Brain microvascular endothelial cell (primary cell): ENCODE results near the gene SMCO4.

Experiments used
- DNase-seq: peaks from one replicate; pipeline ENCODE4 v3.0.0-alpha.2; 2020
- H3K27ac ChIP-seq: fragments of 250-450 bp; sonication (Bioruptor Pico); 2 replicates; pipeline ENCODE4 v1.5.1; 2020; ENCODE audit warnings: mild to moderate bottlenecking, moderate library complexity
- H3K27me3 ChIP-seq: fragments of 250-450 bp; sonication (Bioruptor Pico); replicated peaks from 2 replicates; pipeline ENCODE4 v1.5.1; 2020; ENCODE audit warnings: mild to moderate bottlenecking
- H3K36me3 ChIP-seq: fragments of 250-450 bp; sonication (Bioruptor Pico); replicated peaks from 2 replicates; pipeline ENCODE4 v1.5.1; 2020; ENCODE audit warnings: mild to moderate bottlenecking
- H3K4me3 ChIP-seq: 2 replicates; pipeline ENCODE4 v1.5.1; 2011; ENCODE audit warnings: low read depth, mild to moderate bottlenecking, control low read depth, low read length, moderate library complexity
- CTCF ChIP-seq: IDR thresholded peaks from 2 replicates; pipeline ENCODE4 v1.5.1; 2011; ENCODE audit warnings: low read depth, mild to moderate bottlenecking, moderate library complexity, low read length, control low read depth, inconsistent platforms; ENCODE audit errors: missing control alignments
- in situ Hi-C: cut with HindIII; loops from 2 replicates; pipeline ENCODE4 v1.10.0; 2017; ENCODE audit warnings: low sequenced_read_pairs, low pct_ligation_motif_present

SMCO4 gene

GRCh38 chr11:93500759-93501158, 42.4 kb downstream of the SMCO4 start:
- TF ChIP-seq CTCF, result no peak
- no peaks in the 10 kb centered on the region for H3K27me3 ChIP-seq
- no peak for DNase-seq
- H3K27ac ChIP-seq, result no peak overlapping the region
- no peak overlapping the region for H3K4me3 ChIP-seq
- in situ Hi-C loops, result no loop called here
- H3K36me3 ChIP-seq, result no peaks in the 10 kb centered on the region

GRCh38 chr11:93498641-93499040, 44.5 kb downstream of the SMCO4 start:
- no peak overlapping the region for H3K27ac ChIP-seq
- H3K27me3 ChIP-seq, result no peaks in the 10 kb centered on the region
- DNase-seq, result peak; percentile 37
- H3K36me3 ChIP-seq, result no peaks in the 10 kb centered on the region
- in situ Hi-C loops, result no loop called here
- TF ChIP-seq CTCF, result no peak
- no peak overlapping the region for H3K4me3 ChIP-seq

GRCh38 chr11:93498161-93498560, 45.0 kb downstream of the SMCO4 start:
- no peaks in the 10 kb centered on the region for H3K36me3 ChIP-seq
- TF ChIP-seq CTCF, result no peak
- no peaks in the 10 kb centered on the region for H3K27me3 ChIP-seq
- H3K4me3 ChIP-seq, result no peak overlapping the region
- DNase-seq, result no peak
- H3K27ac ChIP-seq, result no peak overlapping the region
- in situ Hi-C loops, result no loop called here

- H3K36me3 ChIP-seq, result no peaks in the 10 kb centered on the region
- no peaks in the 10 kb centered on the region for H3K27me3 ChIP-seq
- no peak for DNase-seq
- H3K27ac ChIP-seq, result no peak overlapping the region
- in situ Hi-C loops, result no loop called here
- H3K4me3 ChIP-seq, result no peak overlapping the region
- no peak for TF ChIP-seq CTCF
These were observed 45.6 kb downstream of the SMCO4 start for GRCh38 chr11:93497596-93497995.

GRCh38 chr11:93494357-93494756, 48.8 kb downstream of the SMCO4 start:
- Histone ChIP-seq H3K36me3 (no peaks in the 10 kb centered on the region), H3K27ac (no peak overlapping the region), H3K27me3 (no peaks in the 10 kb centered on the region), H3K4me3 (no peak overlapping the region)
- DNase-seq, result peak; percentile 16
- TF ChIP-seq CTCF, result no peak
- in situ Hi-C loops, result no loop called here

GRCh38 chr11:93493252-93493897, 49.8 kb downstream of the SMCO4 start:
- Histone ChIP-seq H3K4me3 (no peak overlapping the region), H3K36me3 (no peaks in the 10 kb centered on the region), H3K27me3 (no peaks in the 10 kb centered on the region), H3K27ac (no peak overlapping the region)
- in situ Hi-C loops, result no loop called here
- TF ChIP-seq CTCF, result no peak
- no peak for DNase-seq
